GM18498 (cell line): Measurements from ENCODE around the gene MAP3K21.

ENCODE experiments used
- ATAC-seq: cut with Tn5 transposase; IDR thresholded peaks from one replicate; pipeline ENCODE4 v1.9.1; 2021; ENCODE audit warnings: mild to moderate bottlenecking, moderate library complexity; ENCODE audit not compliant: unreplicated experiment

The MAP3K21 gene

GRCh38 chr1:233327651-233328141, at the start of gene MAP3K21:
TSS of gene MAP3K21 (plus strand) at chr1:233327724. CDS start at chr1:233328029, 305 bp downstream.
- peak; percentile 50 for ATAC-seq

- ATAC-seq = no peak
Measured at GRCh38 chr1:233278631-233279030, 48.9 kb upstream of the MAP3K21 start.

- ATAC-seq = no peak
Measured at GRCh38 chr1:233279971-233280370, 47.6 kb upstream of the MAP3K21 start.

- ATAC-seq = peak; percentile 95
Measured at GRCh38 chr1:233281711-233282581, 45.6 kb upstream of the MAP3K21 start.

- ATAC-seq = no peak
Measured at GRCh38 chr1:233282582-233282886, 45.0 kb upstream of the MAP3K21 start.

- no peak for ATAC-seq
Measured at GRCh38 chr1:233289676-233290075, 37.8 kb upstream of the MAP3K21 start.

GRCh38 chr1:233290396-233291034, 37.0 kb upstream of the MAP3K21 start:
- ATAC-seq = no peak

- no peak for ATAC-seq
Measured at GRCh38 chr1:233293556-233294446, 33.7 kb upstream of the MAP3K21 start.

GRCh38 chr1:233294913-233295236, 32.6 kb upstream of the MAP3K21 start:
- ATAC-seq = peak; percentile 49

- ATAC-seq = peak; percentile 95
Measured at GRCh38 chr1:233295237-233295974, 32.1 kb upstream of the MAP3K21 start, which contains the start of gene PCNX2. TSS of gene PCNX2 (minus strand) at chr1:233295725. CDS start at chr1:233295478, 247 bp downstream.

GRCh38 chr1:233295975-233296322, 31.6 kb upstream of the MAP3K21 start:
- ATAC-seq = no peak

- ATAC-seq = no peak
Measured at GRCh38 chr1:233299450-233299849, 28.1 kb upstream of the MAP3K21 start.

- ATAC-seq = no peak
Measured at GRCh38 chr1:233300326-233300725, 27.2 kb upstream of the MAP3K21 start.

GRCh38 chr1:233304489-233305102, 22.9 kb upstream of the MAP3K21 start:
- ATAC-seq = peak; percentile 44

- ATAC-seq = no peak
Measured at GRCh38 chr1:233313434-233314155, 13.9 kb upstream of the MAP3K21 start.

GRCh38 chr1:233315718-233316301, 11.7 kb upstream of the MAP3K21 start:
- ATAC-seq = no peak

- ATAC-seq = no peak
Measured at GRCh38 chr1:233316473-233316872, 11.1 kb upstream of the MAP3K21 start.

GRCh38 chr1:233319272-233319671, 8.3 kb upstream of the MAP3K21 start:
- no peak for ATAC-seq

- ATAC-seq = no peak
Measured at GRCh38 chr1:233320023-233320422, 7.5 kb upstream of the MAP3K21 start.
